Pancreas (tissue), 10 donors: ENCODE data around the gene FAM186B. TPM values are rescaled to one million over a fixed set of nuclear protein-coding genes. Genes with fewer than 3 reads are reported as not detected.

Experiments used
- ATAC-seq, 4 donors: fragments of 200-7000 bp; cut with Tn5 transposase; one replicate each; pipeline versions ENCODE4 v1.8.0 to v1.9.1; 2020; ENCODE audit warnings: mild to moderate bottlenecking in 4 of 4, moderate library complexity in 4 of 4
- DNase-seq, 6 donors: peaks; one replicate each; pipeline ENCODE4 v3.0.0-alpha.2; 2020
- FAIRE-seq: peaks from 2 replicates; lab custom pipeline; 2012; peaks lifted over from hg19 to GRCh38; lab: Jason Lieb, UNC
- H3K27ac ChIP-seq, 4 donors: fragments of 200-600 bp; sonication (generic); 1 replicate in 3 of 4; 2 replicates in 1 of 4; pipeline versions ENCODE4 v1.5.0 to v1.8.0; 2020
- H3K27me3 ChIP-seq, 4 donors: fragments of 200-600 bp; one replicate each; pipeline ENCODE4 v1.8.0; 2021
- H3K36me3 ChIP-seq, 3 donors: fragments of 200-600 bp; sonication (generic) in 1 of 3; one replicate each; pipeline versions ENCODE4 v1.5.0 to v1.8.0; 2020 to 2021
- H3K4me1 ChIP-seq, 3 donors: fragments of 200-600 bp; one replicate each; pipeline ENCODE4 v1.8.0; 2021
- H3K4me3 ChIP-seq, 4 donors: fragments of 200-600 bp; sonication (generic) in 2 of 4; one replicate each; pipeline versions ENCODE4 v1.5.0 to v1.8.0; 2020 to 2021
- H3K9me3 ChIP-seq, 4 donors: fragments of 200-600 bp; one replicate each; pipeline ENCODE4 v1.8.0; 2021
- WGBS, 2 donors: extraction: QIAGEN DNeasy Blood & Tissue Kit; methylation state at CpG; one replicate each; pipeline ENCODE4 v1.1.7; 2013; 5-methylcytosine and 5-hydroxymethylcytosine counted together
- intact Hi-C, 3 donors: fragments of 100-400 bp; cut with DNase I; formaldehyde crosslinking; loops; one replicate each; pipeline versions ENCODE4 v1.11.1 to v1.14.2; 2022
- polyA plus RNA-seq, 2 donors: library from polyadenylated mRNA; stranded (reverse); fragments of 200-250 nt; gene quantifications; one replicate each; pipeline ENCODE4 v1.2.3, GENCODE V29; 2013
- total RNA-seq, 6 donors: library from RNA; stranded (reverse); fragmentation: NEBNext Ultra II Directional in 4 of 6; extraction: Animal tissue kit (Norgen Biotek cat#: 25700) in 4 of 6; gene quantifications; one replicate each; pipeline versions ENCODE4 v1.2.1 to v1.2.4, GENCODE V29; 2021 to 2023
- TF ChIP-seq, protein P1 (sequence below), 4 donors: fragments of 200-600 bp; sonication (generic) in 3 of 4; IDR thresholded peaks; one replicate each; pipeline versions ENCODE4 v1.5.0 to v1.8.0; 2021; ENCODE audit warnings: antibody characterized with exemption in 4 of 4
- donor health status: healthy with polysubstance abuse.
- donor health status: DM: no; HTN: no; CAD: no; lungs with moderate emphysema.
- donor health status: DM: no; HTN: no; CAD: no.
- donor health status: control.
- donor health status: control.
- donor health status: Bipolar disorder and iron deficiency.
- donor health status: DM: yes; HTN: yes; CAD: no.
- donor health status: DM: no; HTN: no; CAD: no.
- donor health status: DM: no; HTN: no; CAD: no.
- donor health status: DM: yes; HTN: yes; CAD: no.

The FAM186B gene
- total and polyA plus RNA-seq, 8 donors = 0.49 to 1.7 (median 0.74) TPM

GRCh38 chr12:49565406-49566265 is 39.8 kb downstream of the FAM186B start:
- TF ChIP-seq, protein P1, sequence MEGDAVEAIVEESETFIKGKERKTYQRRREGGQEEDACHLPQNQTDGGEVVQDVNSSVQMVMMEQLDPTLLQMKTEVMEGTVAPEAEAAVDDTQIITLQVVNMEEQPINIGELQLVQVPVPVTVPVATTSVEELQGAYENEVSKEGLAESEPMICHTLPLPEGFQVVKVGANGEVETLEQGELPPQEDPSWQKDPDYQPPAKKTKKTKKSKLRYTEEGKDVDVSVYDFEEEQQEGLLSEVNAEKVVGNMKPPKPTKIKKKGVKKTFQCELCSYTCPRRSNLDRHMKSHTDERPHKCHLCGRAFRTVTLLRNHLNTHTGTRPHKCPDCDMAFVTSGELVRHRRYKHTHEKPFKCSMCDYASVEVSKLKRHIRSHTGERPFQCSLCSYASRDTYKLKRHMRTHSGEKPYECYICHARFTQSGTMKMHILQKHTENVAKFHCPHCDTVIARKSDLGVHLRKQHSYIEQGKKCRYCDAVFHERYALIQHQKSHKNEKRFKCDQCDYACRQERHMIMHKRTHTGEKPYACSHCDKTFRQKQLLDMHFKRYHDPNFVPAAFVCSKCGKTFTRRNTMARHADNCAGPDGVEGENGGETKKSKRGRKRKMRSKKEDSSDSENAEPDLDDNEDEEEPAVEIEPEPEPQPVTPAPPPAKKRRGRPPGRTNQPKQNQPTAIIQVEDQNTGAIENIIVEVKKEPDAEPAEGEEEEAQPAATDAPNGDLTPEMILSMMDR (IDR thresholded peaks at IDR 0.05) = no peak
- Histone ChIP-seq H3K36me3 (peaks cover 0 to 33% (median 7%) of the 10 kb centered on the region in 3 donors), H3K27me3 (no peaks in the 10 kb centered on the region), H3K4me3 (no peak overlapping the region), H3K27ac (no peak overlapping the region), H3K4me1 (peaks cover 0 to 19% (median 9%) of the 10 kb centered on the region in 3 donors), H3K9me3 (no peaks in the 10 kb centered on the region)
- peak in 1 of 6 donors; percentile 13 for DNase-seq
- no peak for ATAC-seq
- FAIRE-seq = no peak
- intact Hi-C loops = no loop called here
- WGBS, 2 donors = 88 to 96% methylated on average over 12 of the region's 12 CpGs

- WGBS, 2 donors = 83% methylated on average over 8 of the region's 8 CpGs
- Histone ChIP-seq H3K9me3 (no peaks in the 10 kb centered on the region), H3K4me3 (no peak overlapping the region), H3K27ac (no peak overlapping the region), H3K36me3 (peaks cover 0 to 39% (median 8%) of the 10 kb centered on the region in 3 donors), H3K27me3 (no peaks in the 10 kb centered on the region), H3K4me1 (peaks cover 0 to 19% (median 9%) of the 10 kb centered on the region in 3 donors)
- intact Hi-C loops = no loop called here
- TF ChIP-seq, protein P1 (IDR thresholded peaks at IDR 0.05) = no peak
- FAIRE-seq = no peak
- no peak for ATAC-seq
- DNase-seq = peak in 1 of 6 donors; percentile 20
Observed at GRCh38 chr12:49564686-49565405, 40.6 kb downstream of the FAM186B start.

- intact Hi-C loops = no loop called here
- H3K36me3 ChIP-seq = peaks cover 7 to 46% (median 15%) of the 10 kb centered on the region in 3 donors
- ATAC-seq (no peak), DNase-seq (peak in 1 of 6 donors; percentile 41), FAIRE-seq (no peak)
- H3K27ac ChIP-seq = no peak overlapping the region
- 90 to 96% methylated on average over 14 of the region's 14 CpGs for WGBS, 2 donors
- TF ChIP-seq, protein P1 (IDR thresholded peaks at IDR 0.05) = no peak
- H3K9me3 ChIP-seq = no peaks in the 10 kb centered on the region
- H3K27me3 ChIP-seq = no peaks in the 10 kb centered on the region
- peaks cover 0 to 11% (median 9%) of the 10 kb centered on the region in 3 donors for H3K4me1 ChIP-seq
- no peak overlapping the region for H3K4me3 ChIP-seq
Observed at GRCh38 chr12:49563951-49564685, 41.3 kb downstream of the FAM186B start.

- Histone ChIP-seq H3K36me3 (peaks cover 7 to 59% (median 21%) of the 10 kb centered on the region in 3 donors), H3K4me3 (no peak overlapping the region), H3K27me3 (no peaks in the 10 kb centered on the region), H3K27ac (no peak overlapping the region), H3K9me3 (no peaks in the 10 kb centered on the region), H3K4me1 (peaks cover 0 to 9% (median 8%) of the 10 kb centered on the region in 3 donors)
- FAIRE-seq (no peak), DNase-seq (peak in 1 of 6 donors; percentile 43), ATAC-seq (no peak)
- intact Hi-C loops = no loop called here
- WGBS, 2 donors = 88 to 89% methylated on average over 6 of the region's 6 CpGs
- TF ChIP-seq, protein P1 (IDR thresholded peaks at IDR 0.05) = no peak
Observed at GRCh38 chr12:49562831-49563230, 42.6 kb downstream of the FAM186B start.
